ENCODE measurements around the gene LHFPL2. TPM values are rescaled to one million over a fixed set of nuclear protein-coding genes. Genes with fewer than 3 reads are reported as not detected.

LHFPL2 gene
- total RNA-seq, 1 donor from 2014 or later, result 14.4 TPM

DNA sequence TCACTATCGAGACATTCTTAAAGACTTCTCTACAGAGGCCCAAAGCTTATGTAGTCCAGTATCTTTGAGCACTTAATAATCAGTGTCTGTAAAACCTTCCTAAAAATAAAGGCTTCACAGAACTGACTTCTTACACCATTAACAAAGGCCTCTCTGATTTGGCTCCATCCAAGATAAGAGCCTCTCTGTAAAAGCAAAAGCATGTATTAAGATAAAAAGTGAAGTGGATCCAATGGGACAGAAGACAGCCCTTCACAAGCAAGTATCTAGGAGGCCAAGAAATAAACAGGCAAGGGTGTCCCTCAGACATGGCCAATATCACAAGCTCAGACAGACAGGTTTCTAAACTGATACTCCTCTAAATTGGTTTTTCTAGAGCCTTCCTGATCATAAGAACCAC, 11.9 kb downstream of the LHFPL2 start:
- TF ChIP-seq, protein P1, sequence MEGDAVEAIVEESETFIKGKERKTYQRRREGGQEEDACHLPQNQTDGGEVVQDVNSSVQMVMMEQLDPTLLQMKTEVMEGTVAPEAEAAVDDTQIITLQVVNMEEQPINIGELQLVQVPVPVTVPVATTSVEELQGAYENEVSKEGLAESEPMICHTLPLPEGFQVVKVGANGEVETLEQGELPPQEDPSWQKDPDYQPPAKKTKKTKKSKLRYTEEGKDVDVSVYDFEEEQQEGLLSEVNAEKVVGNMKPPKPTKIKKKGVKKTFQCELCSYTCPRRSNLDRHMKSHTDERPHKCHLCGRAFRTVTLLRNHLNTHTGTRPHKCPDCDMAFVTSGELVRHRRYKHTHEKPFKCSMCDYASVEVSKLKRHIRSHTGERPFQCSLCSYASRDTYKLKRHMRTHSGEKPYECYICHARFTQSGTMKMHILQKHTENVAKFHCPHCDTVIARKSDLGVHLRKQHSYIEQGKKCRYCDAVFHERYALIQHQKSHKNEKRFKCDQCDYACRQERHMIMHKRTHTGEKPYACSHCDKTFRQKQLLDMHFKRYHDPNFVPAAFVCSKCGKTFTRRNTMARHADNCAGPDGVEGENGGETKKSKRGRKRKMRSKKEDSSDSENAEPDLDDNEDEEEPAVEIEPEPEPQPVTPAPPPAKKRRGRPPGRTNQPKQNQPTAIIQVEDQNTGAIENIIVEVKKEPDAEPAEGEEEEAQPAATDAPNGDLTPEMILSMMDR (conservative IDR thresholded peaks at IDR 0.05; ENCODE audit: low read depth, low read length), result no peak
- no peak for DNase-seq (ENCODE audit: low read depth)
- no peak overlapping the region for H3K4me3 ChIP-seq (ENCODE audit: low read depth, low read length)

DNA sequence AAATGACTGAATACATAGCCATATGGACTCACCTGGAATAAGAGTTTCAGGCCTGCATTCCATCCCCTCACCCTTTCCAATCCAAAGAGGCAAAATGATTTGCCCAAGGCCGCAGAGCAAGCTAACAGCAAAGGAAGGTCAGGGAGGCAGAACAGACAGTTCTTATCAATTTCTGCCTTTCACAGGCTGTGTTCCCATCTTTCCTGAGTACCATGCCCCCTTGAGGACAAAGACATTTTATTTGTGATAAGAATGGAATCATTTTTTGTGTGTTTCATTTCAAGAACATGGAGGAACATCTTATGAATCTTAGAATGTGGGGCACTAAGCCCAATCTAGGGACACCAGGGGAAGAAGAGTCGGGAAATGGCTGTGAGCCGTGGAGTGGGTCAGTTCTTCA, 13.9 kb downstream of the LHFPL2 start:
- H3K4me3 ChIP-seq (ENCODE audit: low read depth, low read length), result no peak overlapping the region
- TF ChIP-seq, protein P1 (conservative IDR thresholded peaks at IDR 0.05; ENCODE audit: low read depth, low read length), result peak; percentile 36
- DNase-seq (ENCODE audit: low read depth), result no peak

- TF ChIP-seq, protein P1 (conservative IDR thresholded peaks at IDR 0.05; ENCODE audit: low read depth, low read length), result no peak
- no peak overlapping the region for H3K4me3 ChIP-seq (ENCODE audit: low read depth, low read length)
- DNase-seq (ENCODE audit: low read depth), result no peak
Observed at GRCh38 chr5:78634229-78634628, 14.3 kb downstream of the LHFPL2 start.

GRCh38 chr5:78633700-78634099, 14.9 kb downstream of the LHFPL2 start:
- no peak for DNase-seq (ENCODE audit: low read depth)
- H3K4me3 ChIP-seq (ENCODE audit: low read depth, low read length), result no peak overlapping the region
- TF ChIP-seq, protein P1 (conservative IDR thresholded peaks at IDR 0.05; ENCODE audit: low read depth, low read length), result no peak

- DNase-seq (ENCODE audit: low read depth), result no peak
- H3K4me3 ChIP-seq (ENCODE audit: low read depth, low read length), result no peak overlapping the region
- TF ChIP-seq, protein P1 (conservative IDR thresholded peaks at IDR 0.05; ENCODE audit: low read depth, low read length), result no peak
Observed at GRCh38 chr5:78632467-78632866, 16.1 kb downstream of the LHFPL2 start.

DNA sequence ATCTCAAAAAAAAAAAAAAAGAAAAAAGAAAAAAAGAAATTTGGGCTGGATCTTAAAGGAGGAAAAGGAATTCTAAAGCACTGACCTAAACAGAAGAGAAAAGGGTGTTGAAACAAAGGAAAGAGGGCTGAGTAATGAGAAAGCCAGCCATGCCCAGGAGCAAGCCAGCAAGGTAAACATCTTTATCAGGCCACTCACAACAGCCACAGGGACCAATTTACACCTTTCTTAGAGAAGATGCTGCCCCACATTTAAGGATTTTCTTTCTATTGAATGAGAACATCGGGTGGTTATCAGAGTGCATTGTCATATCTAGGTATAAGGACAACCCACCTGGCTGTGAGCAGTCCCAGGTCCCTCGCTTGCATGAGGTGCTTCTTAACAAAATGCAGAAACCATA, 16.6 kb downstream of the LHFPL2 start:
- TF ChIP-seq, protein P1 (conservative IDR thresholded peaks at IDR 0.05; ENCODE audit: low read depth, low read length), result no peak
- H3K4me3 ChIP-seq (ENCODE audit: low read depth, low read length), result no peak overlapping the region
- DNase-seq (ENCODE audit: low read depth), result no peak

GRCh38 chr5:78630047-78630446, 18.5 kb downstream of the LHFPL2 start:
- no peak for DNase-seq (ENCODE audit: low read depth)
- TF ChIP-seq, protein P1 (conservative IDR thresholded peaks at IDR 0.05; ENCODE audit: low read depth, low read length), result no peak
- H3K4me3 ChIP-seq (ENCODE audit: low read depth, low read length), result no peak overlapping the region

Data from epithelial cell of proximal tubule (primary cell).